Epidermal melanocyte (primary cell): ENCODE results near the gene IL18.
"Not testable (repeated sequence)": the region's sequence is repeated elsewhere in the genome, so short reads cannot be mapped to it uniquely, and the experiment has no call there.

Source experiments
- DNase-seq: peaks from one replicate; pipeline ENCODE4 v3.0.0; 2011; ENCODE audit warnings: low spot score; ENCODE audit not compliant: insufficient read length

The IL18 gene

GRCh38 chr11:112121981-112122615 lies 41.8 kb downstream of the IL18 start:
- DNase-seq = no peak

GRCh38 chr11:112118176-112118575 lies 45.7 kb downstream of the IL18 start:
- no peak for DNase-seq

- DNase-seq = no peak
These were observed 48.5 kb downstream of the IL18 start for GRCh38 chr11:112115386-112115785.

- no peak for DNase-seq
These were observed 49.4 kb downstream of the IL18 start for GRCh38 chr11:112114460-112114859.

GRCh38 chr11:112113539-112114457 lies 50.1 kb downstream of the IL18 start:
- DNase-seq = peak; percentile 45

GRCh38 chr11:112106070-112106469 lies 57.8 kb downstream of the IL18 start:
- no peak for DNase-seq

GRCh38 chr11:112103446-112103845 lies 60.4 kb downstream of the IL18 start:
- no peak for DNase-seq

GRCh38 chr11:112100462-112100861 lies 63.4 kb downstream of the IL18 start:
- no peak for DNase-seq

GRCh38 chr11:112097734-112098528 lies 66.0 kb downstream of the IL18 start:
- no peak for DNase-seq

- DNase-seq = no peak
These were observed 67.7 kb downstream of the IL18 start for GRCh38 chr11:112096194-112096593.

- DNase-seq = not testable (repeated sequence)
These were observed 68.6 kb downstream of the IL18 start for GRCh38 chr11:112095302-112095701.
